ENCODE results near the gene PTPRB. TPM values are rescaled to one million over a fixed set of nuclear protein-coding genes. Genes with fewer than 3 reads are reported as not detected.

PTPRB gene
- total and polyA plus RNA-seq, 2 donors (not counting 3 experiments of a cell fraction or from before 2014, with no cell fraction given), result 64.1 to 151 TPM

- CTCF ChIA-PET, result no interaction called here
- no peak for FAIRE-seq
These were observed 107.6 kb downstream of the PTPRB start for GRCh38 chr12:70529647-70530046.

More at GRCh38 chr12:70529647-70530046, 107.6 kb downstream of the PTPRB start:
- no peak for TF ChIP-seq POLR2A (IDR thresholded peaks at IDR 0.05; ENCODE audit: low read depth, low read length)
- no peak for TF ChIP-seq EZH2 (IDR thresholded peaks at IDR 0.05; ENCODE audit: borderline replicate concordance, low read depth, low read length, severe bottlenecking)
- no peak for TF ChIP-seq POLR2AphosphoS5 (IDR thresholded peaks at IDR 0.05; ENCODE audit: insufficient read depth, low read depth, low read length)
- TF ChIP-seq MAX (IDR thresholded peaks at IDR 0.05; ENCODE audit: insufficient read depth, insufficient read length), result no peak
- TF ChIP-seq GATA2 (IDR thresholded peaks at IDR 0.05; ENCODE audit: insufficient read depth, insufficient read length, low read depth, low read length), result no peak
- no peak for TF ChIP-seq JUN (IDR thresholded peaks at IDR 0.05; ENCODE audit: borderline replicate concordance, insufficient read depth, insufficient read length, low read depth)
- TF ChIP-seq MYC (IDR thresholded peaks at IDR 0.05; ENCODE audit: low read depth, low read length), result no peak
- TF ChIP-seq CTCF (IDR thresholded peaks at IDR 0.05; ENCODE audit: extremely low read depth in 1 of 2, insufficient read depth in 1 of 2, low read depth in 1 of 2, low read length in 2 of 2), result no peak
- TF ChIP-seq FOS (IDR thresholded peaks at IDR 0.05; ENCODE audit: borderline replicate concordance, insufficient read depth, low read length), result no peak
- DNase-seq (ENCODE audit: low read depth, low spot score), result no peak
- H2AFZ ChIP-seq (ENCODE audit: low read depth, low read length), result no peak overlapping the region
- no peak overlapping the region for H3K27ac ChIP-seq (ENCODE audit: insufficient read depth, low read depth, low read length)
- BruUV-seq (replicated peaks), result no TSS peak
- no peaks in the 10 kb centered on the region for H3K4me1 ChIP-seq (ENCODE audit: control insufficient read depth, extremely low read depth, insufficient read depth, low read length)
- peaks cover 53 to 66% of the 10 kb centered on the region in 2 experiments for H3K36me3 ChIP-seq (ENCODE audit: control insufficient read depth in 2 of 2, extremely low read depth in 1 of 2, insufficient read depth in 2 of 2, low read length in 2 of 2)
- POLR2A ChIA-PET, result no interaction called here
- intact Hi-C loops (cut with micrococcal nuclease), result no loop called here
- H3K9ac ChIP-seq (replicated peaks; ENCODE audit: extremely low read depth, insufficient read depth, low read length), result no peak overlapping the region
- H3K4me3 ChIP-seq (replicated peaks in 1 of 3; ENCODE audit: insufficient read depth in 1 of 3, low read depth in 1 of 3, low read length in 3 of 3), result no peak overlapping the region
- no peaks in the 10 kb centered on the region for H3K9me1 ChIP-seq (replicated peaks; ENCODE audit: control insufficient read depth, extremely low read depth, insufficient read depth, low read length)
- H3K4me2 ChIP-seq (ENCODE audit: insufficient read depth, low read length), result no peak overlapping the region
- dilution Hi-C loops (cut with MboI; ENCODE audit: extremely low pct_ligation_motif_present, low sequenced_read_pairs), result no loop called here
- H4K20me1 ChIP-seq (replicated peaks; ENCODE audit: control insufficient read depth, extremely low read depth, insufficient read depth, low read length), result no peaks in the 10 kb centered on the region
- no peaks in the 10 kb centered on the region for H3K9me3 ChIP-seq (replicated peaks; ENCODE audit: control insufficient read depth, insufficient read depth, low read length)
- no peaks in the 10 kb centered on the region for H3K27me3 ChIP-seq (ENCODE audit: control insufficient read depth in 2 of 2, insufficient read depth in 2 of 2, low read length in 2 of 2)
- no peaks in the 10 kb centered on the region for H3K79me2 ChIP-seq (ENCODE audit: control insufficient read depth, insufficient read depth, low read length)
